ENCODE measurements around the gene AMD1.

AMD1 gene

GRCh38 chr6:110930781-110931180, 56.2 kb downstream of the AMD1 start:
- CTCF ChIA-PET: interaction anchor here (1.6 kb wide), 1 partner anchor 45 kb away, joined by 4 read pairs; no protein-coding TSS in a partner anchor
- POLR2A ChIA-PET: no interaction called here
- no peak for DNase-seq (ENCODE audit: extremely low spot score)
- no peak for TF ChIP-seq CTCF (IDR thresholded peaks at IDR 0.05; ENCODE audit: control extremely low read depth, extremely low read depth, low read depth, missing control alignments)

GRCh38 chr6:110933912-110934311, 59.3 kb downstream of the AMD1 start:
- no peak for DNase-seq (ENCODE audit: extremely low spot score)
- POLR2A ChIA-PET: interaction anchor here (0.8 kb wide), 1 partner anchor 59 kb away, joined by 3 read pairs; the partner anchor contains the start of gene AMD1
- no peak for TF ChIP-seq CTCF (IDR thresholded peaks at IDR 0.05; ENCODE audit: control extremely low read depth, extremely low read depth, low read depth, missing control alignments)
- CTCF ChIA-PET: interaction anchor here (0.9 to 2.3 kb wide), 5 partner anchors 10 to 251 kb away, joined by 3 to 6 read pairs (median 4); no protein-coding TSS in a partner anchor

GRCh38 chr6:110934381-110934898, 59.9 kb downstream of the AMD1 start:
- no peak for DNase-seq (ENCODE audit: extremely low spot score)
- no peak for TF ChIP-seq CTCF (IDR thresholded peaks at IDR 0.05; ENCODE audit: control extremely low read depth, extremely low read depth, low read depth, missing control alignments)
- ChIA-PET POLR2A (no interaction called here), CTCF (interaction anchor here (0.9 to 2.3 kb wide), 5 partner anchors 10 to 252 kb away, joined by 3 to 6 read pairs (median 4); no protein-coding TSS in a partner anchor)

GRCh38 chr6:110935171-110935570, 60.6 kb downstream of the AMD1 start:
- ChIA-PET CTCF (interaction anchor here (1.5 to 1.7 kb wide), 2 partner anchors 11 to 45 kb away, joined by 4 to 6 read pairs; no protein-coding TSS in a partner anchor), POLR2A (no interaction called here)
- no peak for DNase-seq (ENCODE audit: extremely low spot score)
- TF ChIP-seq CTCF (IDR thresholded peaks at IDR 0.05; ENCODE audit: control extremely low read depth, extremely low read depth, low read depth, missing control alignments): no peak

GRCh38 chr6:110938171-110938570, 63.6 kb downstream of the AMD1 start:
- no peak for TF ChIP-seq CTCF (IDR thresholded peaks at IDR 0.05; ENCODE audit: control extremely low read depth, extremely low read depth, low read depth, missing control alignments)
- POLR2A ChIA-PET: no interaction called here
- CTCF ChIA-PET: no interaction called here
- DNase-seq (ENCODE audit: extremely low spot score): no peak

- no peak for DNase-seq (ENCODE audit: extremely low spot score)
- TF ChIP-seq CTCF (IDR thresholded peaks at IDR 0.05; ENCODE audit: control extremely low read depth, extremely low read depth, low read depth, missing control alignments): no peak
- CTCF ChIA-PET: interaction anchor here (1.5 kb wide), 1 partner anchor 118 kb away, joined by 3 read pairs; no protein-coding TSS in a partner anchor
- POLR2A ChIA-PET: no interaction called here
Observed at GRCh38 chr6:110939429-110940200, 65.0 kb downstream of the AMD1 start.

Measured in GM10248 (cell line).